ENCODE results near the gene MRPL2. TPM values are rescaled to one million over a fixed set of nuclear protein-coding genes. Genes with fewer than 3 reads are reported as not detected.
"Not testable (repeated sequence)": the region's sequence is repeated elsewhere in the genome, so short reads cannot be mapped to it uniquely, and the experiment has no call there.

MRPL2 gene
- total RNA-seq, 1 donor: 24.5 TPM

DNA sequence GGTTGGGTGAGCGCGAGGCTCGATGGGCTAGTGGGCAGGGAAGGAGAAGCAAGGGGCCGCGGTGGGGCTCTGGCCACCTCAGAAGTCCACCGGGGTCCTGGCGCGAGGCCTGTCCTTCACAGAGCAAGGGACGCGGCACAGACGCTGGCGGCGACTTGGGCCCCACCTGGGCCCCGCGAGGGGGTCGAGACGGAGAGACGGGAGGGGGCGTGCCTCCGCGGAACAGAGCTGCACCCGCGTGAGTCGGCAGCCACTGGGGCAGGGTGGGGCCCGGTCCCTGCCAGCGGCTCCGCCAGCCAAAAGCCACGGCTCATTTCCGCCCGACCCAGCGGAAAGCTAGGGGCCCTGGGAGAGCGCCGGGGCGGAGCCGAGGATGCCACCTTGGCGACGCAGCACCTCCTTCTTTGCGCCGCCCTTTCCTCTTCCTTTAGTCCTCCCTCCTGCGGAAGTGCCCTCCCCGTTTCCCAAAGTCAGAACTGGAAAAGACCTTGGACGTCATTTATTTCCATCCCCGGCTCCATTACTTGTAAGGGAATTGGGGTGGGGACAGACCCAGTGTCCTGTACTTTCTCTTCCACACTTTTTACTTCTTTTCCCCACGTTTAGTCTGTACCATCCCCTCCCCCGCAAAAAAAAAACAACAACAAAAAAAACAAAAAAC lies 5.6 kb downstream of the MRPL2 start, which contains the start of gene CUL7:
CUL7 (minus strand) TSS at position 307 of the 661 bp plus-strand sequence. CDS start 1,063 bp downstream, outside the sequence.
- peak; percentile 74 to 94 (median 90) for DNase-seq (ENCODE audit: low read depth in 2 of 3, low spot score in 2 of 3)

GRCh38 chr6:43052842-43053544 lies 6.2 kb downstream of the MRPL2 start:
- DNase-seq (ENCODE audit: low read depth in 2 of 3, low spot score in 2 of 3): no peak

- no peak for DNase-seq (ENCODE audit: low read depth in 2 of 3, low spot score in 2 of 3)
Measured at GRCh38 chr6:43052225-43052841, 6.9 kb downstream of the MRPL2 start.

GRCh38 chr6:43050981-43051380 lies 8.3 kb downstream of the MRPL2 start:
- no peak for DNase-seq (ENCODE audit: low read depth in 2 of 3, low spot score in 2 of 3)

- DNase-seq (ENCODE audit: low read depth in 2 of 3, low spot score in 2 of 3): no peak
Measured at GRCh38 chr6:43047998-43048397, 11.2 kb downstream of the MRPL2 start.

- DNase-seq (ENCODE audit: low read depth in 2 of 3, low spot score in 2 of 3): no peak
Measured at GRCh38 chr6:43045371-43045930, 13.8 kb downstream of the MRPL2 start.

DNA sequence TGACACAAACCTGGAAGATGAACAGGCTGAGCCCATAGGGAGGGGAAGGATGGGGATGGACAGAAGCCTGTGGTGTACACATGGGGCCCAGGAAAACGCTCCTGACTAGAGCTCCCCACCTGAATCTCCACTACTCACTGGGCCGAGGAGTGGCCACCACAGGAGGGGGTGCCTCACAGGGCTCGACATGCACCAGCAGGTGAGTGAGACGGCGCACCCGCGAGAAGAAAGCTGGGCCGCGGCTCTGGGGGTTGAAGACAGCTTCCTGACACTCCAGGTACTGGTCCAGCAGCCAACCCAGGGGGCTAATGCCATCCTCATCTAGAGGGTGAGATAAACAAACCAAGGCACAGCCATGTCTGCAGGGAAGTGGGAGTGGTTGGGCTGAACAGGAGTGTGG lies 15.9 kb downstream of the MRPL2 start:
- no peak for DNase-seq (ENCODE audit: low read depth in 2 of 3, low spot score in 2 of 3)

GRCh38 chr6:43041475-43041874 lies 17.8 kb downstream of the MRPL2 start:
- not testable (repeated sequence) for DNase-seq (ENCODE audit: low read depth in 2 of 3, low spot score in 2 of 3)

DNA sequence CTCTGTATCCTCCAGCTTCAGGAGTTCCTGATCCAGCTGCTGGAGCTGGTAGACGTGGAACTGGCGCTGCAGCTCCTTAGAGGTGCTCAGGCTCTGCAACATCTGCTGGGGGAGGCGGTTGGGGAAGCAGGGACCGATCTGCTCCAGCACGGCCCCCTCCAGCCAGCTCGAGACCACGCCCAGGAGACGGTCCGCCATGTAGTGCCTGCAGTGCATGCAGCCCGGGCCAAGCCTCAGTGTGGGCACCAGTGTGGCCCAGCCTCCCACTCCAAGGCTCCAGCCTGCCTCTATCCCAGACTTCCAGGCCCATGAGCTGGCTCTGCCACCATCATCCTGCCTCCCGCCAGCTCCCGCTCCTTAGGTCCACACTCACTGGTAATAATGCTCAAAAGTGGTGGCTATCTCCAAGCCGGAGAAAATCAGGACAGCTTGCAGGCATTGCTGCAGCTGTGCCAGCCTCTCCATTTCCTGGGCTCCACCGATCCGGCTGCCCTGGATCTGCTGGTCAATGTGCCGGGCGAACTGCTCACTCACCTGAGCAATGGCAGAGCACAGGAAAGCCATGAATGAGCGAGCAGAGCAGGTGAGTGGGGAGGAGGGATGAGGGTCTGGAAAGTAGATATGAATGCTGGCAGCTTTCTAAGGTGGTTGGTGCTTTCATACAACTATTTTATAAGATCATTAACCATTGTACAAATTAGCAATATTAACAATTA lies 18.5 kb downstream of the MRPL2 start:
- DNase-seq (ENCODE audit: low read depth in 2 of 3, low spot score in 2 of 3): no peak

GRCh38 chr6:43038727-43039126 lies 20.5 kb downstream of the MRPL2 start:
- no peak for DNase-seq (ENCODE audit: low read depth in 2 of 3, low spot score in 2 of 3)

GRCh38 chr6:43037706-43038105 lies 21.5 kb downstream of the MRPL2 start:
- DNase-seq (ENCODE audit: low read depth in 2 of 3, low spot score in 2 of 3): no peak

DNA sequence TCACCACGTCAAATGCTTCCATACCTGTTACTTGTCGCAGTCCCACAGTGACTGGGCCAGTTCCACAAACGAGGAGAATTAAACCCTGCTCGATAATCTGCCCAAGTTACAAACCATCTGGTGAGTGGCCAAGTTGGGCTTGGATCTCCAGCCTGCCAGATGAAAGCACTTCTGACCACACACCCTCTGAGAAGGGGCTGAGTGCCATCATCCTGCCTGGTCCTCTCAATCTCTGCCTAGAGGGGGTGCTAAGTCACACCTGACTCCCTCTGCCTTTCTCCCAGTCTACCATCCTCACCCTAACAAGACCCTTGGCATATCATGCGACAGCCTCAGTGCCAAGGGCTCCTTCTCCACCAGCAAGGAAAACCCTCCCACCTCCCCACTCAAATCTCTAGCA lies 22.0 kb downstream of the MRPL2 start:
- DNase-seq (ENCODE audit: low read depth in 2 of 3, low spot score in 2 of 3): no peak

- no peak for DNase-seq (ENCODE audit: low read depth in 2 of 3, low spot score in 2 of 3)
Measured at GRCh38 chr6:43036712-43037111, 22.5 kb downstream of the MRPL2 start.

DNA sequence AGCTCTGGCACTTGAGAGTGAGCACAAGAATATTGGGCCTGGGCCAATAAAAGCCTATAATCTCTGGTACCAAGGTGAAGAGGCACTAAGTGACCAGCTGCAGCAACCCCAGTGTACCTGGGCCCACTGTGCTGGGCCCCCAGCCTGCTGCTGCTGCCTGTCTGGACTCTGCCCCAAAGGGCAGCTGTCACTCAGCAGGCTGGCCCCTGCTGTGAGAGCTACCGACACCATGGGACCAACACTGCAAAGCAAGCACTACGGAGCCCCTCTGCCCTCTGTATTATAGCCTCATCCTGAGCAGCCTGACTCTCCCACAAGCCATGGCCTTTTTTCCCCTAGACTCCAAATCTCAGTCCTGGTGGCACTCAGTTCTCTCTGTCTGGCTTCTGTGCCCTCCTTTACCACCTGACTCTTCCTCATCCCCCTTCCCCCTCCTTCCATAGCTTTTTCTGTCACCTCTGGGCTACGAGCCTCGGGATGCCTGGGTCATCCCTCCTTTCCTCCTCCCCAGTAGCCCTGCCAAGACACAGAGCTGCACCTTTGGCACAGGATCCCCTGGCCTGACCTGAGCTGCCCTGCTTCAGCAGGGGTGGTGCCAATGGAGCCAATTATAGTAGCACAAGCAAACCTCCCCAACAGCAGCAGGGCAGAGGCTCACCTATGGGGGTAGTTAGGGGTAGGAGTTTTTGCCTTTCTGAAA lies 23.6 kb downstream of the MRPL2 start:
- DNase-seq (ENCODE audit: low read depth in 2 of 3, low spot score in 2 of 3): no peak

DNA sequence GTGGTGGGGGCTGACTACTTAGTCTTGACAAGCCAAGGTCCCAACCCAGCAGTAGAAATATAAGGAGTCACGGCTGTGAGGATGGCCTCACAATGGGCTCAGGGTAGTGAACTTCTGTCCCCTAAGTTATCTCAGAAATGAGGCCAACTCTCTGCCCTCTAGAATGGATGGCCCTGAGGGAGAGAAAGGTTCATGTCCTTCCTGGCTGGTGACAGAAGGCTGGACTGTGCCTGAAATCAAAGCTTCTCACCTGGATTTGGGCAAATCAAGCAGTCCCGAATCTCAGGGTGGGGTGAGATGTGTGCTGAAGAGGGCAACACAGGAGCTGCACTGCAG lies 25.1 kb downstream of the MRPL2 start:
- DNase-seq (ENCODE audit: low read depth in 2 of 3, low spot score in 2 of 3): no peak

GRCh38 chr6:43033496-43034189 lies 25.6 kb downstream of the MRPL2 start:
- no peak for DNase-seq (ENCODE audit: low read depth in 2 of 3, low spot score in 2 of 3)

GRCh38 chr6:43032326-43032725 lies 26.9 kb downstream of the MRPL2 start:
- no peak for DNase-seq (ENCODE audit: low read depth in 2 of 3, low spot score in 2 of 3)

GRCh38 chr6:43029120-43029519 lies 30.1 kb downstream of the MRPL2 start:
- no peak for DNase-seq (ENCODE audit: low read depth in 2 of 3, low spot score in 2 of 3)

GRCh38 chr6:43026365-43026764 lies 32.9 kb downstream of the MRPL2 start:
- no peak for DNase-seq (ENCODE audit: low read depth in 2 of 3, low spot score in 2 of 3)

- no peak for DNase-seq (ENCODE audit: low read depth in 2 of 3, low spot score in 2 of 3)
Measured at GRCh38 chr6:43024436-43024835, 34.8 kb downstream of the MRPL2 start.

All from hematopoietic multipotent progenitor cell (in vitro differentiated cells).